Right lobe of liver (tissue), 4 donors: Measurements from ENCODE around the gene NPY2R.

Experiments
- POLR2A ChIP-seq: fragments of 450-650 bp; IDR thresholded peaks from one replicate; pipeline ENCODE4 v1.6.1; 2017; ENCODE audit warnings: antibody characterized with exemption, mild to moderate bottlenecking
- TF ChIP-seq, protein P1 (sequence below), 4 donors: fragments of 200-600 bp in 3 of 4; fragments of 450-650 bp in 1 of 4; IDR thresholded peaks; one replicate each; pipeline versions ENCODE4 v1.5.1 to v1.8.0; 2016 to 2022; ENCODE audit warnings: antibody characterized with exemption in 4 of 4, mild to moderate bottlenecking in 2 of 4
- donor health status: DM: no; HTN: no; CAD: no.
- donor health status: DM: no; HTN: no; CAD: no.
- donor health status: DM: no; HTN: yes; CAD: no.

DNA sequence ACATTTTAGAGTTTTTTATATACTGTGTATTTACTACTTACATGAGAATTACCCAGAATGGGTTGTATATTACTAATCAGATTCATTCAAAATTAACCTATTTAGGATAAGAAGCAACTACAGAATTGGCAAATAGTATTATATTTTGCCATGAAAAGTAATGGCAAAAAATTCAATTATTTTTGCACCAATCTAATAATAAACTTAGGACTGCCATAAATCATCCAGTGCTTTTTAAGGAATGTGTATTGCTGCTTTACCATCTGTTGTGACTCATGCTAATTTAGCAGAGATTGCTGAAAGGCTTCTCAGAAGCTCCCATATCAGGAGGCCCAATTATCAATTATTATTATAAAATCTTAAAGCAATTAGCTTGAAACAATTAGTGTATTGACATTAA, 24.0 kb downstream of the NPY2R start:
- TF ChIP-seq, protein P1, sequence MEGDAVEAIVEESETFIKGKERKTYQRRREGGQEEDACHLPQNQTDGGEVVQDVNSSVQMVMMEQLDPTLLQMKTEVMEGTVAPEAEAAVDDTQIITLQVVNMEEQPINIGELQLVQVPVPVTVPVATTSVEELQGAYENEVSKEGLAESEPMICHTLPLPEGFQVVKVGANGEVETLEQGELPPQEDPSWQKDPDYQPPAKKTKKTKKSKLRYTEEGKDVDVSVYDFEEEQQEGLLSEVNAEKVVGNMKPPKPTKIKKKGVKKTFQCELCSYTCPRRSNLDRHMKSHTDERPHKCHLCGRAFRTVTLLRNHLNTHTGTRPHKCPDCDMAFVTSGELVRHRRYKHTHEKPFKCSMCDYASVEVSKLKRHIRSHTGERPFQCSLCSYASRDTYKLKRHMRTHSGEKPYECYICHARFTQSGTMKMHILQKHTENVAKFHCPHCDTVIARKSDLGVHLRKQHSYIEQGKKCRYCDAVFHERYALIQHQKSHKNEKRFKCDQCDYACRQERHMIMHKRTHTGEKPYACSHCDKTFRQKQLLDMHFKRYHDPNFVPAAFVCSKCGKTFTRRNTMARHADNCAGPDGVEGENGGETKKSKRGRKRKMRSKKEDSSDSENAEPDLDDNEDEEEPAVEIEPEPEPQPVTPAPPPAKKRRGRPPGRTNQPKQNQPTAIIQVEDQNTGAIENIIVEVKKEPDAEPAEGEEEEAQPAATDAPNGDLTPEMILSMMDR (IDR thresholded peaks at IDR 0.05) = no peak
- TF ChIP-seq POLR2A = no peak
